HCT116 (cell line): ENCODE data around the gene CHN1.

ENCODE experiments used
- EZH2 ChIP-seq: fragments of 200-600 bp; sonication (generic); IDR thresholded peaks from 2 replicates; pipeline ENCODE4 v1.6.1; 2017; ENCODE audit warnings: antibody characterized with exemption, mixed run types
- FOSL1 ChIP-seq: IDR thresholded peaks from 2 replicates; pipeline ENCODE4 v1.6.1; 2012; ENCODE audit warnings: low read depth
- POLR2A ChIP-seq: IDR thresholded peaks from 2 replicates; pipeline ENCODE4 v1.7.0; 2011; ENCODE audit warnings: borderline replicate concordance; ENCODE audit not compliant: insufficient read depth, insufficient read length; ENCODE audit errors: extremely low read depth
- SRF ChIP-seq: IDR thresholded peaks from 2 replicates; pipeline ENCODE4 v1.6.1; 2012; ENCODE audit warnings: low read depth
- YY1 ChIP-seq: IDR thresholded peaks from 2 replicates; pipeline ENCODE4 v1.6.1; 2011; ENCODE audit warnings: low read length, low read depth, moderate library complexity, mild to moderate bottlenecking; ENCODE audit not compliant: insufficient replicate concordance; ENCODE audit errors: extremely low read depth
- ZNF274 ChIP-seq: fragments of 200-500 bp; sonication (Bioruptor generic); IDR thresholded peaks from 2 replicates; pipeline ENCODE4 v1.6.1; 2014; ENCODE audit warnings: mild to moderate bottlenecking, low read depth, low read length, inconsistent platforms
- TF ChIP-seq, protein P1 (sequence below), 3 experiments: fragments of 200-600 bp in 1 of 3; sonication (generic) in 1 of 3; IDR thresholded peaks in 2 of 3; conservative IDR thresholded peaks in 1 of 3; 2 replicates each; pipeline ENCODE4 v1.5.1; 2012 to 2017; ENCODE audit warnings: low read depth in 2 of 3, low read length in 2 of 3, antibody characterized with exemption in 1 of 3, borderline replicate concordance in 1 of 3, control low read depth in 1 of 3, mild to moderate bottlenecking in 1 of 3, mixed read lengths in 1 of 3, mixed run types in 1 of 3, moderate library complexity in 1 of 3; ENCODE audit not compliant: insufficient read depth in 1 of 3
- TF ChIP-seq, protein P2 (sequence below): IDR thresholded peaks from 2 replicates; pipeline ENCODE4 v1.6.1; 2012; ENCODE audit warnings: low read depth

DNA sequence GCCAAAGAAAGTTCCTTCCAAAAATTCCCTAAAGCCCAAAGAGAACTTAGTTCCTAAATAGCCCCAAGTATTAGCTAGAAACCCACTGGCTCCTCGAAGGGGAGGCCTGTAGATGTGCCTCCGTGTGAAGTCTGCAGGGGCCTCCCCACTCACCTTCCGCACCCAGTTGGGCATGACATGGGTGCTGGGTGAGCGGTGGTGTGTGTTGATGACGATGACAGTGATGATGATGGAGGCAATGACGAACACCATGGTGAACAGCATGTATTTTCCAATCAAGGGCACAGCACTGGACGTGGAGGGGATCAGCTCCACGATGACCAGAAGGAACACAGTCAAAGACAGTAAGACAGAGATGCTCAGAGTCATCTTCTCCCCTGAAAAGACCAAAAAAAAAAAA is 255.4 kb downstream of the CHN1 start:
- TF ChIP-seq, protein P1, sequence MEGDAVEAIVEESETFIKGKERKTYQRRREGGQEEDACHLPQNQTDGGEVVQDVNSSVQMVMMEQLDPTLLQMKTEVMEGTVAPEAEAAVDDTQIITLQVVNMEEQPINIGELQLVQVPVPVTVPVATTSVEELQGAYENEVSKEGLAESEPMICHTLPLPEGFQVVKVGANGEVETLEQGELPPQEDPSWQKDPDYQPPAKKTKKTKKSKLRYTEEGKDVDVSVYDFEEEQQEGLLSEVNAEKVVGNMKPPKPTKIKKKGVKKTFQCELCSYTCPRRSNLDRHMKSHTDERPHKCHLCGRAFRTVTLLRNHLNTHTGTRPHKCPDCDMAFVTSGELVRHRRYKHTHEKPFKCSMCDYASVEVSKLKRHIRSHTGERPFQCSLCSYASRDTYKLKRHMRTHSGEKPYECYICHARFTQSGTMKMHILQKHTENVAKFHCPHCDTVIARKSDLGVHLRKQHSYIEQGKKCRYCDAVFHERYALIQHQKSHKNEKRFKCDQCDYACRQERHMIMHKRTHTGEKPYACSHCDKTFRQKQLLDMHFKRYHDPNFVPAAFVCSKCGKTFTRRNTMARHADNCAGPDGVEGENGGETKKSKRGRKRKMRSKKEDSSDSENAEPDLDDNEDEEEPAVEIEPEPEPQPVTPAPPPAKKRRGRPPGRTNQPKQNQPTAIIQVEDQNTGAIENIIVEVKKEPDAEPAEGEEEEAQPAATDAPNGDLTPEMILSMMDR (IDR thresholded peaks at IDR 0.05 in 2 of 3, conservative IDR thresholded peaks at IDR 0.05 in 1 of 3; ENCODE audit: borderline replicate concordance in 1 of 3, insufficient read depth in 1 of 3, low read depth in 2 of 3, low read length in 2 of 3), result no peak
- TF ChIP-seq SRF (no peak), FOSL1 (no peak), POLR2A (no peak), ZNF274 (no peak), YY1 (no peak), EZH2 (no peak)
- TF ChIP-seq, protein P2, sequence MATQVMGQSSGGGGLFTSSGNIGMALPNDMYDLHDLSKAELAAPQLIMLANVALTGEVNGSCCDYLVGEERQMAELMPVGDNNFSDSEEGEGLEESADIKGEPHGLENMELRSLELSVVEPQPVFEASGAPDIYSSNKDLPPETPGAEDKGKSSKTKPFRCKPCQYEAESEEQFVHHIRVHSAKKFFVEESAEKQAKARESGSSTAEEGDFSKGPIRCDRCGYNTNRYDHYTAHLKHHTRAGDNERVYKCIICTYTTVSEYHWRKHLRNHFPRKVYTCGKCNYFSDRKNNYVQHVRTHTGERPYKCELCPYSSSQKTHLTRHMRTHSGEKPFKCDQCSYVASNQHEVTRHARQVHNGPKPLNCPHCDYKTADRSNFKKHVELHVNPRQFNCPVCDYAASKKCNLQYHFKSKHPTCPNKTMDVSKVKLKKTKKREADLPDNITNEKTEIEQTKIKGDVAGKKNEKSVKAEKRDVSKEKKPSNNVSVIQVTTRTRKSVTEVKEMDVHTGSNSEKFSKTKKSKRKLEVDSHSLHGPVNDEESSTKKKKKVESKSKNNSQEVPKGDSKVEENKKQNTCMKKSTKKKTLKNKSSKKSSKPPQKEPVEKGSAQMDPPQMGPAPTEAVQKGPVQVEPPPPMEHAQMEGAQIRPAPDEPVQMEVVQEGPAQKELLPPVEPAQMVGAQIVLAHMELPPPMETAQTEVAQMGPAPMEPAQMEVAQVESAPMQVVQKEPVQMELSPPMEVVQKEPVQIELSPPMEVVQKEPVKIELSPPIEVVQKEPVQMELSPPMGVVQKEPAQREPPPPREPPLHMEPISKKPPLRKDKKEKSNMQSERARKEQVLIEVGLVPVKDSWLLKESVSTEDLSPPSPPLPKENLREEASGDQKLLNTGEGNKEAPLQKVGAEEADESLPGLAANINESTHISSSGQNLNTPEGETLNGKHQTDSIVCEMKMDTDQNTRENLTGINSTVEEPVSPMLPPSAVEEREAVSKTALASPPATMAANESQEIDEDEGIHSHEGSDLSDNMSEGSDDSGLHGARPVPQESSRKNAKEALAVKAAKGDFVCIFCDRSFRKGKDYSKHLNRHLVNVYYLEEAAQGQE, result no peak
